Measurements from ENCODE around the gene PCDHA11. TPM values are rescaled to one million over a fixed set of nuclear protein-coding genes. Genes with fewer than 3 reads are reported as not detected.

Gene PCDHA11
- total and polyA plus RNA-seq, 12 donors, result 0.07 TPM; not detected in 11

DNA sequence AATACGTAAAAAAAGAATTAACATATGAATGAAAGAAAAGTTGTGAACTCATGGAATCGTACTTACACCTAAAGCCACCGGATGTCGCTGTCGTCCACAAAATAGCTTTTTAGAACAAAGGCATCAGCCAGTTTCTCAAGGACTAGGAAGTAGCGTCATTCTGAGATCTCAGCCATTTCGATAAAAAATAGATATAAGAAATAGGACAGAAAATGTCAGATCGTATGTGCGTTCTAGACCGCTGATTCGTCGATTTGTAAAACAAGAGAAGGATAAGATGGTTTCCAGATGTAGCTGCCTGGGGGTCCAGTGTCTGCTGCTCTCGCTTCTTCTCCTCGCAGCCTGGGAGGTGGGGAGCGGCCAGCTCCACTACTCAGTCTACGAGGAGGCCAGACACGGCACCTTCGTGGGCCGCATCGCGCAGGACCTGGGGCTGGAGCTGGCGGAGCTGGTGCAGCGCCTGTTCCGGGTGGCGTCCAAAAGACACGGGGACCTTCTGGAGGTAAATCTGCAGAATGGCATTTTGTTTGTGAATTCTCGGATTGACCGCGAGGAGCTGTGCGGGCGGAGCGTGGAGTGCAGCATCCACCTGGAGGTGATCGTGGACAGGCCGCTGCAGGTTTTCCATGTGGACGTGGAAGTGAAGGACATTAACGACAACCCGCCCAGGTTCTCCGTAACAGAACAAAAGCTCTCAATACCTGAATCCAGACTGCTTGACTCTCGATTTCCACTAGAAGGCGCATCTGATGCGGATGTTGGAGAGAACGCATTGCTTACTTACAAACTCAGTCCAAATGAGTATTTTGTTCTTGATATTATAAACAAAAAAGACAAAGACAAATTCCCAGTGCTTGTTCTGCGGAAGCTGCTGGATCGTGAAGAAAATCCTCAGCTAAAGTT lies 12.7 kb upstream of the PCDHA11 start, which contains the start of gene PCDHA10:
TSS of gene PCDHA10 (plus strand) at position 126 of the 903 bp plus-strand sequence. CDS start at position 278, 152 bp downstream.
- TF ChIP-seq, protein P1, sequence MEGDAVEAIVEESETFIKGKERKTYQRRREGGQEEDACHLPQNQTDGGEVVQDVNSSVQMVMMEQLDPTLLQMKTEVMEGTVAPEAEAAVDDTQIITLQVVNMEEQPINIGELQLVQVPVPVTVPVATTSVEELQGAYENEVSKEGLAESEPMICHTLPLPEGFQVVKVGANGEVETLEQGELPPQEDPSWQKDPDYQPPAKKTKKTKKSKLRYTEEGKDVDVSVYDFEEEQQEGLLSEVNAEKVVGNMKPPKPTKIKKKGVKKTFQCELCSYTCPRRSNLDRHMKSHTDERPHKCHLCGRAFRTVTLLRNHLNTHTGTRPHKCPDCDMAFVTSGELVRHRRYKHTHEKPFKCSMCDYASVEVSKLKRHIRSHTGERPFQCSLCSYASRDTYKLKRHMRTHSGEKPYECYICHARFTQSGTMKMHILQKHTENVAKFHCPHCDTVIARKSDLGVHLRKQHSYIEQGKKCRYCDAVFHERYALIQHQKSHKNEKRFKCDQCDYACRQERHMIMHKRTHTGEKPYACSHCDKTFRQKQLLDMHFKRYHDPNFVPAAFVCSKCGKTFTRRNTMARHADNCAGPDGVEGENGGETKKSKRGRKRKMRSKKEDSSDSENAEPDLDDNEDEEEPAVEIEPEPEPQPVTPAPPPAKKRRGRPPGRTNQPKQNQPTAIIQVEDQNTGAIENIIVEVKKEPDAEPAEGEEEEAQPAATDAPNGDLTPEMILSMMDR (IDR thresholded peaks at IDR 0.05), result peak in 4 of 9 donors; percentile 8 to 47 (median 19)
- intact Hi-C loops (cut with DNase I), result loop anchor here in 1 of 10 donors (1.0 kb wide), 1 partner anchor 11 kb away; no protein-coding TSS in a partner anchor
- Histone ChIP-seq H3K4me3 (peak within 1 kb of the TSS in 6 of 10 donors; percentile 7 to 43 (median 16)), H3K27ac (no peak within 1 kb of the TSS), H3K9me3 (peaks cover 0 to 49% (median 18%) of the 10 kb centered on the region in 11 donors), H3K27me3 (peaks cover 0 to 94% (median 28%) of the 10 kb centered on the region in 7 donors), H3K36me3 (no peaks in the 10 kb centered on the region), H3K4me1 (no peaks in the 10 kb centered on the region)
- DNase-seq (no peak), ATAC-seq (no peak)
- WGBS, 2 donors, result 14 to 17% methylated on average over 40 to 44 of the region's 44 CpGs

DNA sequence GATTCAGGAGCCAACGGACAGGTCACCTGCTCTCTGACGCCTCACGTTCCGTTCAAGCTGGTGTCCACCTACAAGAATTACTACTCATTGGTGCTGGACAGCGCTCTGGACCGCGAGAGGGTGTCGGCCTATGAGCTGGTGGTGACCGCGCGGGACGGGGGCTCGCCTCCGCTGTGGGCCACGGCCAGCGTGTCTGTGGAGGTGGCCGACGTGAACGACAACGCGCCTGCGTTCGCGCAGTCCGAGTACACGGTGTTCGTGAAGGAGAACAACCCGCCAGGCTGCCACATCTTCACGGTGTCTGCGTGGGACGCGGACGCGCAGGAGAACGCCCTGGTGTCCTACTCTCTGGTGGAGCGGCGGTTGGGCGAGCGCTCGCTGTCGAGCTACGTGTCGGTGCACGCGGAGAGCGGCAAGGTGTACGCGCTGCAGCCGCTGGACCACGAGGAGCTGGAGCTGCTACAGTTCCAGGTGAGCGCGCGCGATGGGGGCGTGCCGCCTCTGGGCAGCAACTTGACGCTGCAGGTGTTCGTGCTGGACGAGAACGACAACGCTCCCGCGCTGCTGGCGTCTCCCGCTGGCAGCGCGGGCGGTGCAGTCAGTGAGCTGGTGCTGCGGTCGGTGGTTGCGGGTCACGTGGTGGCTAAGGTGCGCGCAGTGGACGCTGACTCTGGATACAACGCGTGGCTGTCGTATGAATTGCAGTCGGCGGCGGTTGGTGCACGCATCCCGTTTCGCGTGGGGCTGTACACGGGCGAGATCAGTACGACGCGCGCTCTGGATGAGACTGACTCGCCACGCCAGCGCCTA lies 11.4 kb upstream of the PCDHA11 start:
- TF ChIP-seq, protein P1 (IDR thresholded peaks at IDR 0.05), result no peak
- Histone ChIP-seq H3K27me3 (peaks cover 0 to 94% (median 39%) of the 10 kb centered on the region in 7 donors), H3K4me3 (no peak overlapping the region), H3K9me3 (peaks cover 0 to 56% (median 18%) of the 10 kb centered on the region in 11 donors), H3K27ac (no peak overlapping the region), H3K36me3 (no peaks in the 10 kb centered on the region), H3K4me1 (no peaks in the 10 kb centered on the region)
- DNase-seq (no peak), ATAC-seq (no peak)
- intact Hi-C loops (cut with DNase I), result no loop called here
- 39 to 60% methylated on average over 36 to 94 of the region's 94 CpGs for WGBS, 2 donors

DNA sequence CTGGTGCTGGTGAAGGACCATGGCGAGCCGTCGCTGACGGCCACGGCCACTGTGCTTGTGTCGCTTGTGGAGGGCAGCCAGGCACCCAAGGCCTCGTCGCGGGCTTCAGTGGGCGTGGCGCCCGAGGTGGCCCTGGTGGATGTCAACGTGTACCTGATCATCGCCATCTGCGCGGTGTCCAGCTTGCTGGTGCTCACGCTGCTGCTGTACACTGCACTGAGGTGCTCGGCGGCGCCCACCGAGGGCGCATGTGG lies 10.8 kb upstream of the PCDHA11 start:
- Histone ChIP-seq H3K27ac (no peak overlapping the region), H3K4me3 (no peak overlapping the region), H3K4me1 (no peaks in the 10 kb centered on the region), H3K27me3 (peaks cover 0 to 94% (median 44%) of the 10 kb centered on the region in 7 donors), H3K9me3 (peaks cover 0 to 62% (median 18%) of the 10 kb centered on the region in 11 donors), H3K36me3 (no peaks in the 10 kb centered on the region)
- no peak for DNase-seq
- no peak for ATAC-seq
- intact Hi-C loops (cut with DNase I), result no loop called here
- TF ChIP-seq, protein P1 (IDR thresholded peaks at IDR 0.05), result no peak
- 46 to 47% methylated on average over 18 to 22 of the region's 22 CpGs for WGBS, 2 donors

All from heart right ventricle (tissue), 16 donors.